Brain pericyte (primary cell): ENCODE data around the gene NRCAM.
"Not testable (repeated sequence)": the region's sequence is repeated elsewhere in the genome, so short reads cannot be mapped to it uniquely, and the experiment has no call there.

Source experiments
- DNase-seq: peaks from one replicate; pipeline ENCODE4 v3.0.0-alpha.2; 2012; ENCODE audit warnings: low read depth, low spot score

The NRCAM gene

DNA sequence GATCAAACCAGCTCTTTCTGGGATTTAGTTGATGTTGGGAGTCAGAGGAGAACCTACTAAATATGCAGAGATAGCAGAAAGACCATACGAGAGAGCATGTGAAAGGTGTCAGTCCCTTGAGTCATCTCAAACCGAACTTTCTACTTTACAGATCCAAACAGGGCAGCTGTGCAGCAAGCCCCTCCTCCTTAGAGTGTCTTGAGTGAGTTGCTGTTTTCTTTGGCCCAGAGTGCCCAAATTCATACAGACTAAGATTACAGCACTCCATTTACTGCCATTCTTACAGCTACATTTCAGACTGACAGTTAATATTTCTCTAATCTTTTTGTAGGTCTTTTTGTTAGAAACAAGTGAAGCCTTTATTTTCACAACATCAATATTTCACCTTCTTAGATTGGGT lies 53.4 kb downstream of the NRCAM start:
- no peak for DNase-seq

DNA sequence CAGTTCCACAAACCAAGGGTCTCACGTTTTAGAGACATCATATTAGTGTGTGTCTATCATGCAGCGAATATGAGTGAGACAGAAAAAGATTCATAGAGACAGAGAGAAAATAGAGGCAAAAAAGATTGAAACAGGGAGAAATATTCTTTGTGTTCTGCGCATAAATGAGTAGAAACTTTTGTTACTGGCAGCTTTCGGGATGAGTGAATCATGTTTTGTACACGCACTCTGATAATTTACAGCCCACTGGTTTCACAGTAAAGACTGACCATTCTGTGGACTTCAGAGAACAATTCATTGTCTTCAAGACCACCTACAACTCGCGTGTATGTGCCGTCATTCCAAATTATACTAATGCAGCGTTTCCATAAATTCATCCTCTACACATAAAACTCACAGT lies 60.2 kb downstream of the NRCAM start:
- DNase-seq = no peak

DNA sequence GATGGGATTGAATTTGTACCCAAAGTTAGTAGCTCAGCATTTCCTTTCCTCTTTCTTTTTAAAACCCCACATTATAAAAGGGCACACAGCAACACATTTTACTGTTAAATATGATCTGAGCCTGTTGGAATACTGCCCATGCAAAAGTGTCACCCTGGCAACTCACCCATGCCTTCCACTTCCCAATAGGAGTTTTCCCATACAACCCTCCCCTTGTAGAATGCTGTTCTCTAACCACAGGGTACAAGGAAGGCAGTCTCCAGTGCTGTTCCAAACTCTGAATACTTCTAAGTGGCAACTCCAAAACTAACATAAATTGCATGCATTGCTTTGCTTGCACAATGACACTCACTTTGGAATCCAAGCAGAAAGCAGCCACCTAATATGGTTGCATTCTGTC lies 60.8 kb downstream of the NRCAM start:
- DNase-seq = no peak

DNA sequence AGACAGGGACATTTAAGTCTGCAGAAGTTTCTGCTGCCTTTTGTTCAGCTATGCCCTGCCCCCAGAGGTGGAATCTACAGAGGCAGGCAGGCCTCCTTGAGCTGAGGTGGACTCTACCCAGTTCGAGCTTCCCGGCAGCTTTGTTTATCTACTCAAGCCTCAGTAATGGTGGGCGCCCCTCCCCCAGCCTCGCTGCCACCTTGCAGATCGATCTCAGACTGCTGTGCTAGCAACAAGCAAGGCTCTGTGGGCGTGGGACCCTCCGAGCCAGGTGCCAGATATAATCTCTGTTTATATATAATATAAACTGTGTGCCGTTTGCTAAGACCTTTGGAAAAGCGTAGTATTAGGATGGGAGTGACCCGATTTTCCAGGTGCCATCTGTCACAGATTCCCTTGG lies 63.1 kb downstream of the NRCAM start:
- not testable (repeated sequence) for DNase-seq

DNA sequence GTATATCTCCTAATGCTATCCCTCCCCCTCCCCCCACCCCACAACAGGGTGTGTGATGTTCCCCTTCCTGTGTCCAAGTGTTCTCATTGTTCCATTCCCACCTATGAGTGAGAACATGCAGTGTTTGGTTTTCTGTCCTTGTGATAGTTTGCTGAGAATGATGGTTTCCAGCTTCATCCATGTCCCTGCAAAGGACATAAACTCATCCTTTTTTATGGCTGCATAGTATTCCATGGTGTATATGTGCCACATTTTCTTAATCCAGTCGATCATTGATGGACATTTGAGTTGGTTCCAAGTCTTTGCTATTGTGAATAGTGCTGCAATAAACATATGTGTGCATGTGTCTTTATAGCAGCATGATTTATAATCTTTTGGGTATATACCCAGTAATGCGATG lies 68.5 kb downstream of the NRCAM start:
- DNase-seq = not testable (repeated sequence)

DNA sequence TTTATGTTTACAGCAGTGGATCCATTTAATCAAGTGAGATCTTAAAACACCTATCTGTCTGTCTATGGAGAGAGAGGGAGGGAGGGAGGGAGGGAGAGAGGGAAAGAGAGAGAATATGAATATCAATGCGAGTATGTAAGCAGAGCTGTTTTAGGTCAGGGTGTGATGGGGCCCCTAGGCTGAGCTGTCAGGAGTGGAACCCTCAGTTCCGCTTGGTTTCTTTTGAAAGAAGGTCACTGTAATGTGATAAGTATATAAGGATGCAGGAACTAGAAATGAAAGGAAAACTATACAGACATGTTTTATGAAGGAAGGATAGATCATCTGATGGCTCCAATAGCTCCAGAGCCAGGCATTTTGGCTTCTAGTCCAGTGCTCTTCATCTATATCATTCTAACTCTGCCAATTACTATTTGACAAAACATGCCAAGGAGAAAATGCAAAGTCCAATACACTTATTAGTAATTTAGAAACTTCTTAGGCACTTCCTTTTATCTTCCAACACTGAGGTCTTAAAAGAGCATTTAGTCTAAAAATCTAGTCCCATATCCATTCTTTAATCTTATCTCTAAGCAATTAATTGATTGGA lies 70.3 kb downstream of the NRCAM start:
- DNase-seq = no peak

DNA sequence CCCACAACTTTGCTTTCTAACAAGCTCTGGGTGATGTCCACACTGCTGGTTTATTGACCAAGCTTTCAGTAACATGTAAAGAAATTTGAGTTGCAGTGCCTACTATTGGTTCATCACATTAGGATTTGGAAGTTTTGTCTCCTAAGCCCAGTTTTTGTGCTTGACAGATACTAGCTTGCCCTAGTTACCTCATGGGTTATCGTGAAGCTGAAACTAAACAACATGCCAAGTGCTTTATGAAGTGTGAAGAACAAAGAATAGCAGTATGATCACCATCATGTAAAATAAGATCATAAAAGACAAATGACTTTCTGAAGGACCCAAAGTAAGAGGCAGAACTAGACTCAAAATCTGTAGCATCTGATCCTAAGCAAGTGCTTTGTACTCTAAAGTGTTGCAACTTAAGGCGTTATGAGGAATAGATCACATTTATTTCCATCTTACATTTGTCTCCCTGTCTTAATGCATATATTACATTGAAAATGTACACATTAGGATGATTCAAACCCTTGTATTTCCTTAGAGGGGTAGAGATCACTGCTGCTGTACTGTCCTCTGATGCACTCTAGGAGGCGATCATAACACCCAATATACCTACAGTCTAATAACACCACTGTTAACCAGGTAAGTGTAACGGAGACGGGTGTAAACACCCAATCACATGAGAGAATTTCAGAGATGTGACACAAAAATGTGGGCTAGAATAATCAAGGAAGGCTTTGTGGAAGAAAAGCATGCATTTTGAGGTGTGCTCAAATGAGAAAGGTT lies 71.3 kb downstream of the NRCAM start:
- DNase-seq = no peak

DNA sequence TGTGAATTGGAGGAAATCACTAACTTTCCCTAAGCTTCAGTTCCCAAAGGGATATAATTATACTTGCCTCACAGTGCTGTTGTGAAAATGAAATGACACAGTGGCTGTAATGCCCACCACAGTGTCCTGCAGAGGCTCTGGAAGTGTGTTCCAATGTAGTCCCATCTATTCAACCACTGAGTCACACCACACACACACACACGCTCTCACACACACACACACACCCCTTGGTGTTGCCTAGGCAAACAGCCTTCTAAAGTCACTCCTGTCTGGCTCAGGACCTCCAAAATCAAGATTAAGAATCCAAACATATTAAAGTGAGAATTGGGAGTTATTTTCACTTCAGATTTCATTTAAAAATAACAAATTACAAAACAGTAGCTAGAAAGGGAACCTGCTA lies 73.3 kb downstream of the NRCAM start:
- DNase-seq = no peak

DNA sequence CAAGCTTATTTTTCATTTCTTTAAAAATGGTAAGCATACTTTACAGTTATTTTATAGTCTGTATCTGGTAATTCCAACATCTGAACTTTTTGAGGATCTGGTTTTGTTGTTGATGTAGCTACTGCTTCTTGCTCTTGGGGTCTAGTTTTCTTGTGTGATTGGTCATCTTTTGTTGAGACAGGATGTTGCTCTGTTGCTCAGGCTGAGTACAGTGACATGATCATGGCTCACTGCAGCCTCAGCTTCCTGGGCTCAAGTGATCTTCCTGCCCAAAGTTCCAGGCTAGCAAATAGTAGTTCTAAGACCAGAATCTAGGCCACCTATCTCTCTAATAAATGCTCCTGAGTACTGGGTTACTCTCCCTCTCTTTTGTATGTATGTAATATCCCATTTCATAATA lies 75.7 kb downstream of the NRCAM start:
- no peak for DNase-seq

DNA sequence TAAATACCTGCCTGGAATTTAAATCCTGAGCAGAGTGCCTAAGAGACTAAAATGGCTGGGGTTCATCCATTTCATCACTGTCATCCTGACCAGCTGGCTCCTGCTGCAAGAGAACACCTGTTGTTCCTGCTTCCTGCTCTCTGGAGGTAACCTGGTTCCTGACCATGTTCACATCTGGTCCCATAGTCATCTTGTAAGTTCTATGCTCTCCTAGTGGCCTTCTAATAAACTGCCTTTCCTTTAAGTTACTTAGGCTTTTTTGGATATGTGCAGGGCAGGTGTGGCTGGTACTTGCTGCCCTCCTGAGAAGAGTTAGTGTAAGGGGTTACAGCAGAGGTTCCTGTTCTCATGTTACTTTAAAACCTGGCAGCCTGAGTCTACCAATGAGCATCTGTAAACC lies 80.0 kb downstream of the NRCAM start:
- no peak for DNase-seq

DNA sequence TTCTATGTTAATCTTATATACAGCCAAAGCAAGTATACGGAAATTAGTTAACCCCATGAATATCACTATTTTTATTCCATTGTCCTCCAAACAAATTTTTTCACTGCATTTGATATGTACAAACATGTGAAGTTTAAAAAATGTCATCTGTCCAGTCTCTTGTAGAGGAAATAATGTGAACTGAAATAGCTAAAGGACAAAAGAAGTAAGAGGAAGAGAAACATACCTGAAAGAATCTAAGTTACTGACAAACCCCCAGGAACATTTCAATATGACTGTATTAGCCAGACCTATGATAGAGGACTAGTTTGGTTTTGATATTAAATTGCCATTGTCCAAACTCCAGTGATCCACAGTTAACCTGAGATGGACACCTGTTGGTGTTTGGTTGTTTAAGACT lies 80.6 kb downstream of the NRCAM start:
- DNase-seq = no peak

DNA sequence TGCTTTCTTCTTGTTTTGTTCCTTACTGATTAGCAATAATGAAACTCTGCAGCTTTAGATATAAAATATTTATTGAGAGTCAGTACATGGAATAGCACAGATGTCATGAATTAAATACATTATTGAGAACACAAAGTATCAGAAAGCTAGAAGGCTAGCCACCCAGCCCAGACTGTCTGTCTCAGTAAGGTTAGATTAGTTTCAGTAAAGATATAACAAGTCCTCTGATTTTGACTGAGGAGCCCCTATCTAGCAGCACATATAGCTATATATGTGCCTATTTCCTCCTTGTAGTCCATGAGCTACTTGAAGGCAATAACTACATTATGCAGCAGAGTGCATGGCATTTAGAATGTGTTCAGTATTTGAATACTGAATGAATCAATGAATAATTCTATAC lies 81.3 kb downstream of the NRCAM start:
- DNase-seq = no peak

DNA sequence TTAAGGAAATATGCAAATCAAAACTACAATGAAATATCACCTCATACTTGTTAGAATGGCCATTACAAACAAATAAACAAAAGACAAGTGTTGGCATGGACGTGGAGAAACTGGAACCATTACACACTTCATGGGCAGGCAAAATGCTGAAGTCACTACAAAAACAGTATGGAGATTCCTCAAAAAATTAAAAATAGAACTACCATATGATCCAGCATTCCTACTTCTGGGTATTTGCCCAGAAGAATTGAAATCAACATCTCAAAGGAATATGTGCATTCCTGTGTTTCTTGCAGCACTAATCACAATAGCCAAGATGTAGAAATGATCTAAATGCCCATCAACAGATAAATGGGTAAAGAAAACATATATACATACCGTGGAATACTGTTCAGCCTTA lies 83.6 kb downstream of the NRCAM start:
- DNase-seq = no peak

DNA sequence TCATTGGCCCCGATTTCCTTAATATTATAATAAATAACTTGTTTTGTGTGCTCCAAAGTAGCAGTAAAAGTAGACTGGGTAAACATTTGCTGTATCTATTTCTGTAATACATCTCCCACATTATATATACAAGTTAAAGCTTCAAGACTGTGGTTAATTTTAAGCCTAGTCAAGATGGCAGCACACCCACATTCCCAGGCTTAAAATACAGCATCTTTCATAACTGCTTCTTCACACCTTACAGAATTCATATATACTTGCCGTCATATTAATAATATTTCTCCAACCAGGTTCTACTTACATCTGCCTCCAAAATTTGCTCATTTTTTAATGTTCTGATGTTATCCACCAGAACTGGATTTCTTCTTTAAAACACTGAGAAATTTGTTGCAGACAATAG lies 85.6 kb downstream of the NRCAM start:
- DNase-seq = no peak

DNA sequence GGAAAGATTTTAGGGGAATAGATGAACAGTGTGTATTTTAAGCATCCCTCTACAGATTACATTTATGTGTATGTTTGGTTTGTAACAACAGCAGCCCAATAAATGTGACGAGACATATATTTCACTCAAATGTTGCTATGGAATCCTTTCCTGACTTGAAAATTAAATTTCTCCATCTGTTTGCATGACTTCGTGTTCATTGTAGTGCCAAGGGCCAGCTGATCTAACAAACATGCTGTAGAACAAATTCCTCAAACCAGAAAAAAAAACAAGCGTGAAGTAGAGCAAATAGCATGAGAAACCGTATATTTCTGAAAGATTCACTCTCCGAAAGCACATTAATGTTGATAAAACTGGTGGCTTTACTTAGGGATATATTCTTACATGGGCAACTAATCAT lies 87.8 kb downstream of the NRCAM start:
- no peak for DNase-seq

DNA sequence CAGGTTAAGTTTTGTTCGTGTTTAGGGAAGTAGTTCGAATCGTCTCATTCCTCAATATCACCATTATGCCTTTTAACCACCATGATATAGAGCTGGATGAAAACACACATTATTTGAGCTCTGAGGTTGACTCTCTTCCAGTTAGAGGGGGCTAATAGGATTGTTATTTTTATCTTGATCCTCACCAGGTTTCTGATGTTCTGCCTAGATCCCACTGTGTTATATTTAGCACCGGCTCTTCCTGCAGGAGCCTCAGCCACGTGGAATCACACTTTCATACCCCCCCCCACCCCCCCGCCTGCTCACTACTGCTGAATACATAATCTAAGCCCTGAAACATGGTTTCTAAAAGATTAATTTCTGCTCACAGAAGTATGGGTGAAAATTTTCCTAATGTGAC lies 88.3 kb downstream of the NRCAM start:
- DNase-seq = no peak

DNA sequence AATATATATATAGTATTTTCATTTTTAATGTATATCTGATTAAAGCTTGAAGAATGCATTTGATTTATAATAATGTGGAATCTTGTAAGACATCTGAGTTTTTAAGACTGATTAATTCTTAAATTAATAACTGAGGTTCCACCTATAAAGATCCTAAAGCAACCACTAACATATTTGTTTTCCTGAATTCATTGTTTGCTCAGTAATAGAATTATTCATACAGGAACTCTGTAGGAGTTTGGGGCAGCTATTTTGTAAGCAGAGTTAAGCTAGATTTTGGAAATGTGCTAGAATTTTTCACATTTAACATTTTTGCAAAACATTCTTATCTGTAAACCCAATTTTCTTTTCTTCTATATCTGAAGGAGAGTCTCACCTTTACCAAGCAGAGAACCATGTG lies 88.9 kb downstream of the NRCAM start:
- DNase-seq = no peak

DNA sequence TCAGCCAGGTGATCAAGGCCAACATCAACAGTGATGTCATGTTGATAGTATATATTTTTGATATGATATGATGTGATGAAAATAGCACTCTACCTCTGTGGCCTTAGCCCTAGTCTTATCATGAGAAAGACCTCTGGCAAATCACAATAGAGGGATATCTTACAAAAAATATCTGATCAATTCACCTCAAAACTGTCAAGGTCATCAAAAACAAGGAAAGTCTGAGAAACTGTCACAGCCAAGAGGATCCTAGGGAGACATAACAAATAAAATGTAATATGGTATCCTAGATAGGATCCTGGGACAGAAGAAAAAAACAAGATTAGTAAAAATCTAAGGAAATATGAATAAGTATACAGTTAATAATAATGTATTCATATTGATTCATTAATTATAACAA lies 92.6 kb downstream of the NRCAM start:
- no peak for DNase-seq

DNA sequence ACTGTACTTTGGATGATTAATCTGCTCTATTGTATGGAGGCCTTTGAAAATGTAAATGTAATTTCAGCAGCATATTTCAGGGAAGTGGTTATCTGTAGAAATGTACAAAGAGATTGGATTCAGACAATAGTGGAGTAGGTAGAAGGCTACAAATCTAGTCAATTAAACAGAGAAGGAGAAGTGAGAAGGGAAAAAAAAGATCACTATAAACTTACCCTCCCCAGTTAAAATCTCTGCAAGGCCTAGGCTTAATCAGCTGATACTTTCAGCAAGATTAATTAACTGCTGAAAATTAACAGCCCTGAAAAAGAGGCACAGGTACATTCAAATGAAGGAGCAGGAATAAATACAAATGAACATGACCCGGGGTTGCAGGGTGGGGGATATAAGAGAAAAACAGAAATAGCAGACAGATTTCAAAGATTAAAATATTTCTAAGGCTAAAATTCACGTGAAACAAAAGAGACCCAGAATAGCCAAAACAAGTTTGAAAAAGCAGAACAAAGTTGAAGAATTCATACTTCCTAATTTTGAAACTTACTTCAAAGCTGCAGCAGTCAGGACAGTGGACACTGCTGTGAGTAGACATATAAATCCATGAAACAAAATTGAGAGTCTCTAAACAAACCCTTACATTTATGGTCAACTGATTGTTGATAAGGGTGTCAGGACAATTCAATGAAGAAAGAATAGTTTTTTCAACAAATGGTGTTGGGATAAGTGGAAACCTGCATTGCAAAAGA lies 96.0 kb downstream of the NRCAM start:
- no peak for DNase-seq

DNA sequence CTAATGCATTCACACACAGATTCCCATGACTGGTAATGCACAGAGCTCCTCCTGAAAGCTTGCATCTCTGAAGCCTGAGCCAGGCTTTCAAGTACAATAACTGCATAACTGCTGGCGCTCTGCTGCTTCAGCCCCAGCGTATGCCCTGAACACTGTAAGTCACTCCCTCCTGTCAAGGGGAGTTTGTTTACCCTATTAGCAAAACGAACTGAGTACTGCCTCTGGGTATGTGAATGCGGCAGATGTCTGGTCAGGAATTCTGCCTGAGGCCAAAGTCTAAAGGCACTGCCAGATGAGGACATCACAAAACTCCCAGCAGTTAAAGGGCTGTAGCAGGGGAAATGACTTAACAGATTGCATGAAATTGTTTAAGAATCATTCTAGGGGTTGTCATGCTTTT lies 97.7 kb downstream of the NRCAM start:
- DNase-seq = peak; percentile 40

DNA sequence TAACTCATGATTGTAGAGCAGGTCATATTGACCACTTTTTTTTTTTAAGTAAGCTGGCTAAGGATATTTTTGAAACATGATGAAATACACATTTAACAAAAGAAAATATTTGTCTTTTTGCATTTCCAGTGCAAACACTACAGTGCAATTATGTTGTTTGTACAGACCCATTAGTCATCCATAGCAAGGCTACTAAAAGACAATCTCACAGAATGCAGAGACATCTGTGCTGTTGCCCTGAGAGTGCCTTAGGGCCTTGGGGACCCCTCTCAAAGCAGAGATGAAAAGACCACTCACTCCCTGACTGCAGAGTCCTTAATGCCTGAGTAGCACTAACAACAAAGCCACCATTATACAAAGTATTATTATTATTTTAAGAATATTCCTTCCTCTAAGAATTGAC lies 104.5 kb downstream of the NRCAM start:
- DNase-seq = peak; percentile 65

DNA sequence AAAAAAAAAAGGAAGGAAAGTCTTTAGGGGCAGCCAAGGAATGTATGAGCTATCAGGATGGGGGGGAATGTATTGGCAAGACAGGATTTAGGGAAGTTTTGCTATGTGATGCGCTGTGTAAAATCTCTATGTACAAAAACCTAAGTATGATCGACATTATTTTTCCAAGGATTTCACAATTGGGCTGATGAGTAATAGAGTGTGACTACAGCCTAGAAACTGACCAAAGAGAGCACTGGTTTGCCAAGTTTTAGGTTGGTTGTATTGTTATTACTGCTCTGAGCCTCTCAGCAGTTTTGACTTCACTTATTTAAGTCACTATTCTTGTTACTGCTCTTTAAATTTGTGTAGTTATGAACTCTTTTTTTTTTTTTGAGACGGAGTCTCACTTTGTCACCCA lies 107.3 kb downstream of the NRCAM start:
- DNase-seq = peak; percentile 40

DNA sequence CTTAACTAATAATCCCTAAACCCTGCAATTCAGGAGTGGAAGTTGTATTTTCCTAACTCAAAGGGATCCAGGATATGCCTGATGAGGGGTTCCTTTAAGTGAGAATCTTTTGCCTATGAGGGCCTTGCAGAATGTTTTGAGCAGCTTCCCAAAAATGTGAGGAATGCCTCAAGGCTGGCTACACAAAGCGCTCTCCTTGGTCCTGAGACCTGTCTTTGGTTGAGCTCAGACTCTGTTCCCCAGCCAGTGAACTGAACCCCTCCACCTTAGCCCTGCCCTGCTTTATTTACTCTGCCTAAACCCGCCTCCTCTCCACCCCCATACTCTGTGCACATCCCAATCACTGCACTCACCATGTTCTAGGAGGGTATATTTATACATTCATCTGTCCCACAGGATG lies 108.6 kb downstream of the NRCAM start:
- DNase-seq = no peak
